ENCODE data around the gene HSF2.
A peak's percentile ranks its signal among the peaks of the same experiment; 100 is the strongest.
"Not testable (repeated sequence)": the region's sequence is repeated elsewhere in the genome, so short reads cannot be mapped to it uniquely, and the experiment has no call there.

HSF2 gene

GRCh38 chr6:122455116-122455515 is 55.7 kb downstream of the HSF2 start:
- not testable (repeated sequence) for DNase-seq

GRCh38 chr6:122458087-122458486 is 58.6 kb downstream of the HSF2 start:
- DNase-seq = no peak

- no peak for DNase-seq
Measured at GRCh38 chr6:122459240-122459639, 59.8 kb downstream of the HSF2 start.

- not testable (repeated sequence) for DNase-seq
Measured at GRCh38 chr6:122459865-122460416, 60.5 kb downstream of the HSF2 start.

- no peak for DNase-seq
Measured at GRCh38 chr6:122461885-122462284, 62.4 kb downstream of the HSF2 start.

GRCh38 chr6:122471107-122472021 is 71.9 kb downstream of the HSF2 start, which contains the start of gene SERINC1:
Gene SERINC1 (minus strand): TSS chr6:122471807. CDS start chr6:122471737, 70 bp downstream.
- peak; percentile 94 for DNase-seq

GRCh38 chr6:122472022-122472340 is 72.5 kb downstream of the HSF2 start:
- no peak for DNase-seq

GRCh38 chr6:122476131-122476530 is 76.7 kb downstream of the HSF2 start:
- DNase-seq = no peak

GRCh38 chr6:122482750-122483080 is 83.3 kb downstream of the HSF2 start:
- DNase-seq = no peak

Data from CD4-positive, alpha-beta T cell treated with Interleukin-17A for 4 hours (primary cell).